ENCODE results near the gene LCAT. TPM values are rescaled to one million over a fixed set of nuclear protein-coding genes. Genes with fewer than 3 reads are reported as not detected.

Gene LCAT
- total RNA-seq, 1 experiment from 2014 or later = 17.8 TPM

DNA sequence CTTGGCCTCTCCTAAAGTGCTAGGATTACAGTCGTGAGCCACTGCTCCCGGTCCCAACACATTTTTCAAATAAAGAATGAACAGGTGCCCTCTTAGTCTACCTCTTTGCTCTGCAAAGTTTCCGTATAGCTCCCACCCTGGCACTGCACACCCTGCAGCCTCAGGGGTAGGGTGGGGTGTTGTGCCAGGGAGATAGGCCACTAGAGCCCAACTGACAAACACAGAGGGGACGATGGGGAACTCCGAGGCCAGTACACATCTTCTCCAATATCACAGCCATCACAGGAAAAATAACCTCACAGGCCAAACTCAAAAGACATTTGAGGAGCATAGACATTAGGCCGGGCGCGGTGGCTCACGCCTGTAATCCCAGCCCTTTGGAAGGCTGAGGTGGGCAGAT lies 27.2 kb upstream of the LCAT start:
- peaks cover 3% of the 10 kb centered on the region for H3K23me2 ChIP-seq (ENCODE audit: insufficient read length, low read depth, low read length, poor library complexity, severe bottlenecking)
- no peak overlapping the region for H4K5ac ChIP-seq (ENCODE audit: insufficient read length, low read depth, low read length)
- no peaks in the 10 kb centered on the region; a peak in 1 of 5 replicates for H3K9me3 Mint-ChIP-seq
- H3K79me1 ChIP-seq (ENCODE audit: insufficient read depth, low read depth, low read length, poor library complexity, severe bottlenecking) = no peaks in the 10 kb centered on the region
- no peak overlapping the region for H3K4me3 Mint-ChIP-seq
- DNase-seq = no peak
- no peak overlapping the region for H2AFZ ChIP-seq (ENCODE audit: low read length)
- no peaks in the 10 kb centered on the region for H3K9me3 ChIP-seq (ENCODE audit: control insufficient read depth, low read depth, low read length)
- no peak overlapping the region for H3K27ac ChIP-seq (ENCODE audit: insufficient read length, low read depth, low read length)
- H3K4ac ChIP-seq (ENCODE audit: low read depth, low read length) = no peak overlapping the region
- H2BK5ac ChIP-seq (ENCODE audit: insufficient read length, low read length) = no peak overlapping the region
- H4K20me1 ChIP-seq (ENCODE audit: control insufficient read depth, insufficient read depth, insufficient read length) = no peaks in the 10 kb centered on the region
- no peak overlapping the region for H3K14ac ChIP-seq (ENCODE audit: insufficient read depth, low read length)
- peaks cover 22 to 25% of the 10 kb centered on the region in 2 experiments for H3K4me1 Mint-ChIP-seq
- peaks cover 5% of the 10 kb centered on the region; the same call in 1 of the 2 replicates for H3K4me1 ChIP-seq (ENCODE audit: insufficient read depth, low read length)
- no peaks in the 10 kb centered on the region for H3K27me3 ChIP-seq (ENCODE audit: insufficient read depth, low read length)
- H3K23ac ChIP-seq (ENCODE audit: insufficient read length, low read depth, low read length) = no peak overlapping the region
- H2BK20ac ChIP-seq (ENCODE audit: low read depth, low read length, poor library complexity, severe bottlenecking) = no peak overlapping the region
- no peak overlapping the region for H3K4me2 ChIP-seq (ENCODE audit: insufficient read depth, insufficient read length, low read length)
- no peak overlapping the region for H3T11ph ChIP-seq (ENCODE audit: low read length)
- TF ChIP-seq, protein P1, sequence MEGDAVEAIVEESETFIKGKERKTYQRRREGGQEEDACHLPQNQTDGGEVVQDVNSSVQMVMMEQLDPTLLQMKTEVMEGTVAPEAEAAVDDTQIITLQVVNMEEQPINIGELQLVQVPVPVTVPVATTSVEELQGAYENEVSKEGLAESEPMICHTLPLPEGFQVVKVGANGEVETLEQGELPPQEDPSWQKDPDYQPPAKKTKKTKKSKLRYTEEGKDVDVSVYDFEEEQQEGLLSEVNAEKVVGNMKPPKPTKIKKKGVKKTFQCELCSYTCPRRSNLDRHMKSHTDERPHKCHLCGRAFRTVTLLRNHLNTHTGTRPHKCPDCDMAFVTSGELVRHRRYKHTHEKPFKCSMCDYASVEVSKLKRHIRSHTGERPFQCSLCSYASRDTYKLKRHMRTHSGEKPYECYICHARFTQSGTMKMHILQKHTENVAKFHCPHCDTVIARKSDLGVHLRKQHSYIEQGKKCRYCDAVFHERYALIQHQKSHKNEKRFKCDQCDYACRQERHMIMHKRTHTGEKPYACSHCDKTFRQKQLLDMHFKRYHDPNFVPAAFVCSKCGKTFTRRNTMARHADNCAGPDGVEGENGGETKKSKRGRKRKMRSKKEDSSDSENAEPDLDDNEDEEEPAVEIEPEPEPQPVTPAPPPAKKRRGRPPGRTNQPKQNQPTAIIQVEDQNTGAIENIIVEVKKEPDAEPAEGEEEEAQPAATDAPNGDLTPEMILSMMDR (conservative IDR thresholded peaks at IDR 0.05) = no peak
- H4K91ac ChIP-seq (ENCODE audit: insufficient read length, low read depth, low read length) = no peak overlapping the region
- H4K8ac ChIP-seq (replicated peaks; ENCODE audit: insufficient read length, low read depth, low read length) = no peak overlapping the region
- no peak overlapping the region for H2AK5ac ChIP-seq (ENCODE audit: insufficient read length, low read length)
- peaks cover 7% of the 10 kb centered on the region for H3K27me3 Mint-ChIP-seq (ENCODE audit: low read depth)
- H2BK120ac ChIP-seq (ENCODE audit: low read depth, low read length, poor library complexity, severe bottlenecking) = no peak overlapping the region
- H3K79me2 ChIP-seq (ENCODE audit: insufficient read depth, low read length) = no peaks in the 10 kb centered on the region
- no peak overlapping the region; a peak in 1 of 7 replicates for H3K27ac Mint-ChIP-seq
- no peak overlapping the region for H3K56ac ChIP-seq (ENCODE audit: insufficient read length, low read depth, low read length)
- no peak overlapping the region for H2BK15ac ChIP-seq (ENCODE audit: low read depth, low read length)
- no CpG with 5 or more reads among the region's 9 CpGs for WGBS (ENCODE audit: extremely low coverage, insufficient read length, low lambda C conversion rate)
- no peak overlapping the region for H3K18ac ChIP-seq (ENCODE audit: insufficient read length, low read depth, low read length)
- no peak overlapping the region for H2BK12ac ChIP-seq (ENCODE audit: insufficient read length, low read depth, low read length)
- H3K36me3 Mint-ChIP-seq (ENCODE audit: insufficient read depth in 1 of 3, low read depth in 3 of 3) = peaks cover 0 to 2% (median 0%) of the 10 kb centered on the region in 3 experiments; a peak in 2 of 7 replicates
- H3K9ac ChIP-seq (ENCODE audit: extremely low read depth, insufficient read length, low read length) = no peak overlapping the region

All from H9 (cell line).